ENCODE results near the gene PLEKHA4.
"Not testable (repeated sequence)": the region's sequence is repeated elsewhere in the genome, so short reads cannot be mapped to it uniquely, and the experiment has no call there.

Gene PLEKHA4

GRCh38 chr19:48868114-48868886 is at the start of gene PLEKHA4:
Gene PLEKHA4 (minus strand): TSS chr19:48868617. CDS start chr19:48867620, 997 bp downstream.
- DNase-seq (ENCODE audit: low spot score): no peak

GRCh38 chr19:48918071-48918470 is 49.7 kb upstream of the PLEKHA4 start:
- DNase-seq (ENCODE audit: low spot score): no peak

- no peak for DNase-seq (ENCODE audit: low spot score)
Measured at GRCh38 chr19:48915757-48916156, 47.3 kb upstream of the PLEKHA4 start.

- DNase-seq (ENCODE audit: low spot score): no peak
Measured at GRCh38 chr19:48914181-48914580, 45.8 kb upstream of the PLEKHA4 start.

GRCh38 chr19:48913114-48913889 is 44.9 kb upstream of the PLEKHA4 start:
- no peak for DNase-seq (ENCODE audit: low spot score)

GRCh38 chr19:48910803-48911202 is 42.4 kb upstream of the PLEKHA4 start:
- DNase-seq (ENCODE audit: low spot score): no peak

GRCh38 chr19:48909424-48910077 is 41.1 kb upstream of the PLEKHA4 start:
- DNase-seq (ENCODE audit: low spot score): not testable (repeated sequence)

- peak; percentile 72 for DNase-seq (ENCODE audit: low spot score)
Measured at GRCh38 chr19:48907671-48908070, 39.3 kb upstream of the PLEKHA4 start.

- no peak for DNase-seq (ENCODE audit: low spot score)
Measured at GRCh38 chr19:48906324-48906723, 37.9 kb upstream of the PLEKHA4 start.

- DNase-seq (ENCODE audit: low spot score): no peak
Measured at GRCh38 chr19:48905664-48906063, 37.2 kb upstream of the PLEKHA4 start.

GRCh38 chr19:48903788-48904187 is 35.4 kb upstream of the PLEKHA4 start:
- not testable (repeated sequence) for DNase-seq (ENCODE audit: low spot score)

- not testable (repeated sequence) for DNase-seq (ENCODE audit: low spot score)
Measured at GRCh38 chr19:48902291-48902690, 33.9 kb upstream of the PLEKHA4 start.

GRCh38 chr19:48900477-48901406 is 32.3 kb upstream of the PLEKHA4 start:
- DNase-seq (ENCODE audit: low spot score): peak; percentile 35

GRCh38 chr19:48899781-48900476 is 31.5 kb upstream of the PLEKHA4 start, which contains the start of gene NUCB1:
Gene NUCB1 (plus strand): TSS chr19:48900312. CDS start chr19:48900797, 485 bp downstream.
- DNase-seq (ENCODE audit: low spot score): peak; percentile 95

GRCh38 chr19:48899386-48899749 is 31.0 kb upstream of the PLEKHA4 start:
- not testable (repeated sequence) for DNase-seq (ENCODE audit: low spot score)

- no peak for DNase-seq (ENCODE audit: low spot score)
Measured at GRCh38 chr19:48897181-48897580, 28.8 kb upstream of the PLEKHA4 start.

- no peak for DNase-seq (ENCODE audit: low spot score)
Measured at GRCh38 chr19:48896191-48896720, 27.8 kb upstream of the PLEKHA4 start.

GRCh38 chr19:48895226-48895625 is 26.8 kb upstream of the PLEKHA4 start:
- DNase-seq (ENCODE audit: low spot score): no peak

GRCh38 chr19:48890551-48890950 is 22.1 kb upstream of the PLEKHA4 start:
- DNase-seq (ENCODE audit: low spot score): no peak

GRCh38 chr19:48889496-48889895 is 21.1 kb upstream of the PLEKHA4 start:
- not testable (repeated sequence) for DNase-seq (ENCODE audit: low spot score)

All from HuH-7.5 (cell line).